K562 (cell line): Measurements from ENCODE around the gene EML1. TPM values are rescaled to one million over a fixed set of nuclear protein-coding genes. Genes with fewer than 3 reads are reported as not detected.
A peak's percentile ranks its signal among the peaks of the same experiment; 100 is the strongest.

Source experiments
- ATAC-seq: fragments of 200-7000 bp; cut with Tn5 transposase; 3 replicates; pipeline ENCODE4 v1.9.1; 2020; ENCODE audit warnings: moderate library complexity
- BruUV-seq: library from RNA; stranded (reverse); fragments of 400-500 nt; replicated peaks from 2 replicates; lab custom pipeline; 2021; lab: Mats Ljungman, UMichigan
- CTCF ChIA-PET: fragments of 300-600 bp; formaldehyde crosslinking; extraction: SDS; loops from one replicate; lab custom pipeline; 2021; ENCODE audit warnings: low intra/inter-chr PET ratio; lab: Yijun Ruan, JAX
- POLR2A ChIA-PET: fragments of 300-600, 350-650 bp; sonication (Branson Sonifier 250); formaldehyde crosslinking; extraction: SDS; loops from one replicate; lab custom pipeline; 2021; ENCODE audit warnings: antibody characterized with exemption, inconsistent platforms; lab: Yijun Ruan, JAX
- DNase-seq, 4 experiments: peaks; one replicate each; pipeline versions ENCODE4 v3.0.0 to v3.0.0-alpha.2; 2011 to 2018; ENCODE audit warnings: low spot score in 3 of 4, mixed read lengths in 3 of 4; ENCODE audit errors: extremely low read depth in 1 of 4
- FAIRE-seq: peaks from 2 replicates; lab custom pipeline; 2011; peaks lifted over from hg19 to GRCh38; lab: Jason Lieb, UNC
- H2AFZ ChIP-seq: 2 replicates; pipeline ENCODE4 v1.6.0; 2011; ENCODE audit warnings: low read depth, low read length, control low read depth, inconsistent platforms
- H3K27ac ChIP-seq: fragments of 200-600 bp; 3 replicates; pipeline ENCODE4 v1.8.0; 2011; ENCODE audit warnings: low read depth, mild to moderate bottlenecking, control low read depth, inconsistent platforms, low read length, moderate library complexity, mixed read lengths; ENCODE audit errors: extremely low read depth
- H3K27me3 ChIP-seq, 2 experiments: fragments of 300-600 bp in 1 of 2; 2 replicates in 1 of 2; 3 replicates in 1 of 2; pipeline versions ENCODE4 v1.6.0 to v1.8.0; 2011; ENCODE audit warnings: inconsistent platforms in 2 of 2, low read length in 2 of 2, mild to moderate bottlenecking in 1 of 2, mixed read lengths in 1 of 2, moderate library complexity in 1 of 2; ENCODE audit not compliant: control insufficient read depth in 2 of 2, insufficient read depth in 2 of 2
- H3K36me3 ChIP-seq: fragments of 300-600 bp; 3 replicates; pipeline ENCODE4 v1.8.0; 2011; ENCODE audit warnings: mild to moderate bottlenecking, low read length, inconsistent platforms; ENCODE audit not compliant: control insufficient read depth, insufficient read depth
- H3K4me1 ChIP-seq, 2 experiments: fragments of 200-600 bp in 1 of 2; replicated peaks in 1 of 2; 2 replicates in 1 of 2; 3 replicates in 1 of 2; pipeline versions ENCODE4 v1.5.1 to v1.8.0; 2011; ENCODE audit warnings: inconsistent platforms in 2 of 2, low read length in 2 of 2, mild to moderate bottlenecking in 1 of 2, mixed read lengths in 1 of 2, moderate library complexity in 1 of 2; ENCODE audit not compliant: control insufficient read depth in 2 of 2, insufficient read depth in 2 of 2
- H3K4me2 ChIP-seq: 2 replicates; pipeline ENCODE4 v1.6.1; 2011; ENCODE audit warnings: low read length, control low read depth, inconsistent platforms, mixed read lengths; ENCODE audit not compliant: insufficient read depth
- H3K4me3 ChIP-seq: fragments of 200-600 bp; sonication (generic), shearing (Covaris generic); 2 replicates; pipeline ENCODE4 v1.5.1; 2016; ENCODE audit warnings: control low read depth, inconsistent platforms
- H3K79me2 ChIP-seq: fragments of 200-600 bp; 3 replicates; pipeline ENCODE4 v1.8.0; 2011; ENCODE audit warnings: low read length, inconsistent platforms; ENCODE audit not compliant: control insufficient read depth, insufficient read depth
- H3K9ac ChIP-seq, 2 experiments: 2 replicates each; pipeline versions ENCODE4 v1.6.0 to v1.6.1; 2011; ENCODE audit warnings: low read depth in 2 of 2, low read length in 2 of 2, control low read depth in 1 of 2, inconsistent platforms in 1 of 2, mild to moderate bottlenecking in 1 of 2, mixed read lengths in 1 of 2; ENCODE audit not compliant: insufficient read depth in 1 of 2
- H3K9me1 ChIP-seq: one replicate; pipeline ENCODE4 v1.6.0; 2011; ENCODE audit warnings: inconsistent platforms, mild to moderate bottlenecking, low read length, moderate library complexity; ENCODE audit not compliant: control insufficient read depth, insufficient read depth
- H3K9me3 ChIP-seq: replicated peaks from 2 replicates; pipeline ENCODE4 v1.5.1; 2011; ENCODE audit warnings: low read depth, low read length, inconsistent platforms; ENCODE audit not compliant: control insufficient read depth, insufficient read depth
- H4K20me1 ChIP-seq: replicated peaks from 2 replicates; pipeline ENCODE4 v1.6.1; 2011; ENCODE audit warnings: low read length, inconsistent platforms, mixed read lengths; ENCODE audit not compliant: control insufficient read depth, insufficient read depth
- GTF2A2 ChIP-seq: IDR thresholded peaks from 2 replicates; pipeline ENCODE4 v1.6.1; 2016; ENCODE audit warnings: mild to moderate bottlenecking, missing genetic modification characterization, missing compliant biosample characterization
- GTF2B ChIP-seq: IDR thresholded peaks from 2 replicates; pipeline ENCODE4 v1.6.1; 2011; ENCODE audit not compliant: insufficient read length; ENCODE audit errors: extremely low read depth
- LARP7 ChIP-seq: fragments of 450-650 bp; IDR thresholded peaks from 2 replicates; pipeline ENCODE4 v1.6.1; 2016
- MCM5 ChIP-seq: fragments of 450-650 bp; IDR thresholded peaks from 2 replicates; pipeline ENCODE4 v1.6.1; 2016; ENCODE audit warnings: low read depth
- NFRKB ChIP-seq: fragments of 450-650 bp; IDR thresholded peaks from 2 replicates; pipeline ENCODE4 v1.6.1; 2016; ENCODE audit warnings: low read depth
- PTTG1 ChIP-seq: fragments of 450-650 bp; IDR thresholded peaks from 2 replicates; pipeline ENCODE4 v1.6.1; 2016; ENCODE audit warnings: low read depth, mild to moderate bottlenecking, missing genetic modification characterization, missing compliant biosample characterization
- THRAP3 ChIP-seq: fragments of 450-650 bp; IDR thresholded peaks from 2 replicates; pipeline ENCODE4 v1.6.1; 2016; ENCODE audit warnings: mild to moderate bottlenecking, inconsistent platforms, borderline replicate concordance
- YY1 ChIP-seq, 3 experiments: IDR thresholded peaks; 2 replicates each; pipeline ENCODE4 v1.6.1; 2011; ENCODE audit warnings: low read length in 2 of 3, mild to moderate bottlenecking in 2 of 3, moderate library complexity in 2 of 3, borderline replicate concordance in 1 of 3, control low read depth in 1 of 3, low read depth in 1 of 3; ENCODE audit not compliant: insufficient read depth in 3 of 3, insufficient replicate concordance in 2 of 3, control insufficient read depth in 1 of 3, insufficient read length in 1 of 3; ENCODE audit errors: extremely low read depth in 1 of 3
- ZBTB1 ChIP-seq: sonication (generic); formaldehyde crosslinking; IDR thresholded peaks from 2 replicates; pipeline ENCODE4 v1.8.1; 2023; ENCODE audit warnings: missing genetic modification reagents, low read depth, mild to moderate bottlenecking, borderline replicate concordance
- ZNF445 ChIP-seq: fragments of 250-450 bp; sonication (Bioruptor Pico); IDR thresholded peaks from 2 replicates; pipeline ENCODE4 v1.4.0; 2020; ENCODE audit warnings: low read depth, mild to moderate bottlenecking, moderate library complexity
- WGBS: fragments of 100-300 bp; shearing (Covaris generic); methylation state at CpG from one replicate; pipeline ENCODE4 v1.1.6; 2016; ENCODE audit warnings: low coverage, mixed read lengths; ENCODE audit not compliant: insufficient coverage; ENCODE audit errors: missing lambda C conversion rate; 5-methylcytosine and 5-hydroxymethylcytosine counted together
- in situ Hi-C: fragments of 300-500 bp; cut with MboI; formaldehyde crosslinking; loops from 4 replicates; pipeline ENCODE4 v1.15.0; 2018; ENCODE audit warnings: inconsistent platforms, mixed read lengths
- intact Hi-C: fragments of 100-400 bp; cut with micrococcal nuclease; formaldehyde crosslinking; loops from 2 replicates; pipeline ENCODE4 v1.14.2; 2022
- polyA plus RNA-seq, 8 experiments: library from polyadenylated mRNA; depleted of rRNA in 4 of 8; stranded (reverse) in 5 of 8; unstranded in 3 of 8; fragments of >200 nt; fragmentation: Nextera tagmentation in 2 of 8; fragmentation: Illumina TruSeq in 1 of 8; extraction: Ambion mirVana in 2 of 8; extraction: Trizol in 1 of 8; gene quantifications; 2 replicates each; pipeline versions ENCODE4 v1.2.1 to v1.2.3, GENCODE V29; 2011 to 2014; ENCODE audit warnings: inconsistent platforms in 1 of 8, missing spikeins in 1 of 8
- total RNA-seq, 7 experiments: library from RNA; depleted of rRNA in 6 of 7; stranded (reverse); fragments of >200 nt in 6 of 7; fragmentation: Illumina TruSeq in 2 of 7; extraction: Trizol in 2 of 7; gene quantifications; 2 replicates each; pipeline versions ENCODE4 v1.2.1 to v1.2.3, GENCODE V29; 2011 to 2021; ENCODE audit warnings: low replicate concordance in 1 of 7

Gene EML1
- total and polyA plus RNA-seq, 9 of the 15 experiments (the other 6 are each of a cell fraction or from before 2014, with no cell fraction given), result 0.01 to 0.35 (median 0.07) TPM; not detected in 2

GRCh38 chr14:99809859-99810558 lies 16.8 kb downstream of the EML1 start:
- no peaks in the 10 kb centered on the region for H3K36me3 ChIP-seq
- H3K4me2 ChIP-seq, result no peak overlapping the region
- H3K27ac ChIP-seq, result no peak overlapping the region
- in situ Hi-C loops, result no loop called here
- POLR2A ChIA-PET, result no interaction called here
- no peak overlapping the region for H3K4me3 ChIP-seq
- no peaks in the 10 kb centered on the region for H3K9me1 ChIP-seq
- intact Hi-C loops, result no loop called here
- no peaks in the 10 kb centered on the region for H4K20me1 ChIP-seq
- H3K27me3 ChIP-seq, result peaks cover 11 to 35% of the 10 kb centered on the region in 2 experiments; a peak in 4 of 5 replicates
- no peaks in the 10 kb centered on the region for H3K4me1 ChIP-seq
- H3K9me3 ChIP-seq, result no peaks in the 10 kb centered on the region
- H3K9ac ChIP-seq, result no peak overlapping the region
- H2AFZ ChIP-seq, result no peak overlapping the region
- no peaks in the 10 kb centered on the region for H3K79me2 ChIP-seq
- ATAC-seq, result 0 out of 3 replicates have a peak, but pooled peaks have one; percentile 49
- WGBS, result 5% methylated on average over 15 of the region's 16 CpGs
- no peak for FAIRE-seq
- CTCF ChIA-PET, result no interaction called here
- no TSS peak for BruUV-seq
- DNase-seq, result no peak
- TF ChIP-seq GTF2A2 (tag) (no peak), NFRKB (no peak), MCM5 (no peak), THRAP3 (no peak), GTF2B (no peak), LARP7 (no peak), ZNF445 (CRISPR knock-in tag) (no peak), YY1 (IDR thresholded peaks at IDR 0.05; ENCODE audit: borderline replicate concordance in 1 of 3, control insufficient read depth in 1 of 3, extremely low read depth in 1 of 3, insufficient read depth in 3 of 3, insufficient read length in 1 of 3, insufficient replicate concordance in 2 of 3, low read depth in 1 of 3, low read length in 2 of 3) (no peak), PTTG1 (tag) (no peak), ZBTB1 (CRISPR knock-in tag) (no peak)
